HepG2 (cell line): ENCODE measurements around the gene SHLD1. TPM values are rescaled to one million over a fixed set of nuclear protein-coding genes. Genes with fewer than 3 reads are reported as not detected.
A peak's percentile ranks its signal among the peaks of the same experiment; 100 is the strongest.
"Not testable (repeated sequence)": the region's sequence is repeated elsewhere in the genome, so short reads cannot be mapped to it uniquely, and the experiment has no call there.

Experiments
- ATAC-seq: fragments of 200-7000 bp; cut with Tn5 transposase; 3 replicates; pipeline ENCODE4 v1.9.1; 2020; ENCODE audit warnings: mild to moderate bottlenecking, moderate library complexity
- BruUV-seq: library from RNA; stranded (reverse); fragments of 400-500 nt; replicated peaks from 2 replicates; lab custom pipeline; 2021; lab: Mats Ljungman, UMichigan
- CTCF ChIA-PET: fragments of 300-600 bp; formaldehyde crosslinking; extraction: SDS; loops from one replicate; lab custom pipeline; 2021; ENCODE audit warnings: low total read pairs, inconsistent platforms, low intra/inter-chr PET ratio; lab: Yijun Ruan, JAX
- POLR2A ChIA-PET: fragments of 350-600 bp; sonication (Branson Sonifier 250); formaldehyde crosslinking; loops from one replicate; lab custom pipeline; 2020; ENCODE audit warnings: antibody characterized with exemption, inconsistent platforms; lab: Yijun Ruan, JAX
- DNase-seq: peaks from one replicate; pipeline ENCODE4 v3.0.0-alpha.2; 2015; ENCODE audit warnings: low spot score
- FAIRE-seq: peaks from 3 replicates; lab custom pipeline; 2011; peaks lifted over from hg19 to GRCh38; lab: Jason Lieb, UNC
- H2AFZ ChIP-seq: one replicate; pipeline ENCODE4 v1.6.1; 2011; ENCODE audit warnings: low read length, inconsistent platforms
- H3K27ac ChIP-seq: fragments of 300-600 bp; 3 replicates; pipeline ENCODE4 v1.8.0; 2011; ENCODE audit warnings: mixed run types, mild to moderate bottlenecking, mixed read lengths, low read length, inconsistent platforms; ENCODE audit not compliant: insufficient read depth; ENCODE audit errors: extremely low read length
- H3K27me3 ChIP-seq, 2 experiments: fragments of 200-600 bp in 1 of 2; 2 replicates in 1 of 2; 3 replicates in 1 of 2; pipeline versions ENCODE4 v1.6.0 to v1.8.0; 2011; ENCODE audit warnings: low read length in 2 of 2, mild to moderate bottlenecking in 2 of 2, moderate library complexity in 2 of 2, inconsistent platforms in 1 of 2; ENCODE audit not compliant: insufficient read depth in 2 of 2, control insufficient read depth in 1 of 2
- H3K36me3 ChIP-seq, 2 experiments: fragments of 200-600 bp in 1 of 2; replicated peaks in 1 of 2; 2 replicates in 1 of 2; 3 replicates in 1 of 2; pipeline versions ENCODE4 v1.5.1 to v1.8.0; 2011; ENCODE audit warnings: low read length in 2 of 2, inconsistent platforms in 1 of 2; ENCODE audit not compliant: insufficient read depth in 2 of 2, control insufficient read depth in 1 of 2
- H3K4me1 ChIP-seq: 2 replicates; pipeline ENCODE4 v1.5.1; 2012; ENCODE audit warnings: low read length, inconsistent platforms; ENCODE audit not compliant: insufficient read depth
- H3K4me2 ChIP-seq: 2 replicates; pipeline ENCODE4 v1.6.0; 2011; ENCODE audit warnings: low read depth, low read length, inconsistent platforms
- H3K4me3 ChIP-seq, 3 experiments: fragments of 200-600 bp in 1 of 3; sonication (generic), shearing (Covaris generic) in 1 of 3; replicated peaks in 1 of 3; 2 replicates each; pipeline ENCODE4 v1.5.1; 2011 to 2016; ENCODE audit warnings: low read length in 3 of 3, inconsistent platforms in 2 of 3, low read depth in 2 of 3, mild to moderate bottlenecking in 2 of 3, control low read depth in 1 of 3, mixed read lengths in 1 of 3; ENCODE audit not compliant: insufficient read depth in 1 of 3
- H3K79me2 ChIP-seq: one replicate; pipeline ENCODE4 v1.6.1; 2011; ENCODE audit warnings: low read length, inconsistent platforms; ENCODE audit not compliant: insufficient read depth
- H3K9ac ChIP-seq: 2 replicates; pipeline ENCODE4 v1.6.0; 2011; ENCODE audit warnings: mild to moderate bottlenecking, low read depth, low read length, inconsistent platforms; ENCODE audit not compliant: insufficient read depth
- H3K9me3 ChIP-seq: 2 replicates; pipeline ENCODE4 v1.5.1; 2012; ENCODE audit warnings: mild to moderate bottlenecking, low read length
- H4K20me1 ChIP-seq: 2 replicates; pipeline ENCODE4 v1.6.0; 2011; ENCODE audit warnings: inconsistent platforms, mild to moderate bottlenecking, low read length, moderate library complexity; ENCODE audit not compliant: insufficient read depth
- U2AF1 ChIP-seq: fragments of 200-400 bp; formaldehyde crosslinking; optimal IDR thresholded peaks from 2 replicates; pipeline ENCODE3; 2017; ENCODE audit warnings: mild to moderate bottlenecking, low read depth, low read length
- ZC3H13 ChIP-seq: sonication (generic); formaldehyde crosslinking; IDR thresholded peaks from 2 replicates; pipeline ENCODE4 v1.8.1; 2023; ENCODE audit warnings: mild to moderate bottlenecking, missing genetic modification reagents, moderate library complexity
- ZNF121 ChIP-seq: sonication (generic); formaldehyde crosslinking; IDR thresholded peaks from 2 replicates; pipeline ENCODE4 v1.5.0; 2020; ENCODE audit warnings: mild to moderate bottlenecking, missing genetic modification reagents
- ZNF547 ChIP-seq: sonication (generic); formaldehyde crosslinking; IDR thresholded peaks from 2 replicates; pipeline ENCODE4 v1.5.1; 2020; ENCODE audit warnings: mild to moderate bottlenecking, missing genetic modification reagents
- ZSCAN9 ChIP-seq: IDR thresholded peaks from 2 replicates; pipeline ENCODE4 v1.6.1; 2016; ENCODE audit warnings: borderline replicate concordance
- whole genome bisulfite sequencing: methylation state at CpG from one replicate; pipeline ENCODE4 v1.1.6; 2017; ENCODE audit warnings: low lambda C conversion rate; 5-methylcytosine and 5-hydroxymethylcytosine counted together
- in situ Hi-C: cut with HindIII; loops from 2 replicates; pipeline ENCODE4 v1.10.0; 2017; ENCODE audit warnings: low pct_unique_long_range_greater_than_20kb; ENCODE audit not compliant: extremely low pct_ligation_motif_present
- intact Hi-C: fragments of 100-400 bp; cut with micrococcal nuclease; formaldehyde crosslinking; loops from one replicate; pipeline ENCODE4 v1.10.0; 2022; ENCODE audit not compliant: unreplicated experiment
- polyA plus RNA-seq, 8 experiments: library from polyadenylated mRNA; depleted of rRNA in 3 of 8; stranded (reverse) in 7 of 8; unstranded in 1 of 8; fragments of >200 nt; fragmentation: Illumina TruSeq in 4 of 8; extraction: Trizol in 4 of 8; gene quantifications; 2 replicates each; pipeline versions ENCODE4 v1.2.1 to v1.2.3, GENCODE V29; 2011 to 2016; ENCODE audit warnings: low read depth in 4 of 8, missing spikeins in 1 of 8, mixed read lengths in 1 of 8; ENCODE audit not compliant: insufficient read depth in 1 of 8
- total RNA-seq, 5 experiments: library from RNA; depleted of rRNA; stranded (reverse); fragments of >200 nt; fragmentation: Illumina TruSeq; extraction: Trizol; gene quantifications; 2 replicates each; pipeline ENCODE4 v1.2.3, GENCODE V29; 2016; ENCODE audit warnings: low read depth in 1 of 5
- TF ChIP-seq, protein P1 (sequence below): sonication (generic); formaldehyde crosslinking; IDR thresholded peaks from 2 replicates; pipeline ENCODE4 v1.5.0; 2020; ENCODE audit warnings: mild to moderate bottlenecking, missing genetic modification reagents, borderline replicate concordance

Gene SHLD1
- total and polyA plus RNA-seq, 2 of the 13 experiments (the other 11 are each of a cell fraction or from before 2014, with no cell fraction given) = 8.9 to 10.0 TPM

DNA sequence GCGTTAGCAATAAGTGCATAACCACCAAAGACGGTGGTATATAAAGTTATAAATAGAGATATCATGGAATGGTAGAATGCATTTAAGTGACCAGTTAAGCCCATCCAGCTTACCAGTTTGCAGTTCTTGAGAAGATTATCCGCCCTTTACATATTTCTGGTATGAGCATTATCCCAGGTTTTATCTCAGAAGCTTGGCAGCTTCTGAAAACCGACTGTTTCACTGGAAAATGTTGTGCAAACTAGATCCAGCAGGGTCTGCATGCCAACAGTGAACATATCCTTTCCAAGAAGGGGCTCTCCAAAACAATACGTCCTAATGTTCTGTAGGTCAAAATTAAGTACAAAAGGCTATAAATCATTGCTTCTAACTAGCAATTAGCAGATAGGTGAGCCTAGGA lies 29.5 kb upstream of the SHLD1 start:
- POLR2A ChIA-PET = no interaction called here
- ATAC-seq (no peak), DNase-seq (no peak), FAIRE-seq (no peak)
- CTCF ChIA-PET = no interaction called here
- no peaks in the 10 kb centered on the region for H3K79me2 ChIP-seq
- H4K20me1 ChIP-seq = no peaks in the 10 kb centered on the region
- H3K36me3 ChIP-seq = no peaks in the 10 kb centered on the region
- H3K4me1 ChIP-seq = peaks cover 57% of the 10 kb centered on the region
- H3K4me3 ChIP-seq = no peak overlapping the region
- H3K9me3 ChIP-seq = no peaks in the 10 kb centered on the region
- in situ Hi-C loops (no loop called here), intact Hi-C loops (no loop called here)
- H3K27ac ChIP-seq = no peak overlapping the region
- H3K27me3 ChIP-seq = no peaks in the 10 kb centered on the region
- H2AFZ ChIP-seq = no peak overlapping the region
- TF ChIP-seq, protein P1, sequence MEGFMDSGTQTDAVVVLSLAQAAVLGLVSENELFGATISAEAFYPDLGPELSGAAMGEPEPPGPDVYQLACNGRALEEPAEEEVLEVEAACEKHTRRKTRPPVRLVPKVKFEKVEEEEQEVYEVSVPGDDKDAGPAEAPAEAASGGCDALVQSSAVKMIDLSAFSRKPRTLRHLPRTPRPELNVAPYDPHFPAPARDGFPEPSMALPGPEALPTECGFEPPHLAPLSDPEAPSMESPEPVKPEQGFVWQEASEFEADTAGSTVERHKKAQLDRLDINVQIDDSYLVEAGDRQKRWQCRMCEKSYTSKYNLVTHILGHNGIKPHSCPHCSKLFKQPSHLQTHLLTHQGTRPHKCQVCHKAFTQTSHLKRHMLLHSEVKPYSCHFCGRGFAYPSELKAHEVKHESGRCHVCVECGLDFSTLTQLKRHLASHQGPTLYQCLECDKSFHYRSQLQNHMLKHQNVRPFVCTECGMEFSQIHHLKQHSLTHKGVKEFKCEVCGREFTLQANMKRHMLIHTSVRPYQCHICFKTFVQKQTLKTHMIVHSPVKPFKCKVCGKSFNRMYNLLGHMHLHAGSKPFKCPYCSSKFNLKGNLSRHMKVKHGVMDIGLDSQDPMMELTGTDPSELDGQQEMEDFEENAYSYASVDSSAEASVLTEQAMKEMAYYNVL = no peak
- TF ChIP-seq U2AF1 (no peak), ZNF547 (CRISPR knock-in tag) (no peak), ZSCAN9 (CRISPR knock-in tag) (no peak), ZC3H13 (CRISPR knock-in tag) (no peak)
- H3K9ac ChIP-seq = no peak overlapping the region
- no TSS peak for BruUV-seq
- WGBS = 57% methylated on average over 5 of the region's 5 CpGs
- no peak overlapping the region for H3K4me2 ChIP-seq

- H3K27me3 ChIP-seq, H3K4me2 ChIP-seq, ATAC-seq, CTCF ChIA-PET, BruUV-seq, H3K9me3 ChIP-seq, intact Hi-C loops, in situ Hi-C loops, FAIRE-seq, H3K36me3 ChIP-seq, H2AFZ ChIP-seq, DNase-seq, H3K79me2 ChIP-seq, H3K27ac ChIP-seq, H3K9ac ChIP-seq, POLR2A ChIA-PET, H4K20me1 ChIP-seq, H3K4me3 ChIP-seq: not testable (repeated sequence)
- WGBS = 91% methylated on average over 6 of the region's 6 CpGs
- peaks cover 54% of the 10 kb centered on the region for H3K4me1 ChIP-seq
- TF ChIP-seq ZNF121 (CRISPR knock-in tag) = peak; percentile 84
Observed at GRCh38 chr20:5721356-5721755, 28.8 kb upstream of the SHLD1 start.
